OCI-LY1 (cell line): ENCODE results near the gene ABLIM1.

ENCODE experiments used
- CTCF ChIP-seq: fragments of 200-600 bp; sonication (generic), shearing (Covaris generic); IDR thresholded peaks from 2 replicates; pipeline ENCODE4 v1.5.1; 2017; ENCODE audit warnings: mild to moderate bottlenecking, antibody characterized with exemption, low read length, moderate library complexity, mixed read lengths
- EZH2 ChIP-seq: fragments of 200-600 bp; sonication (generic), shearing (Covaris generic); IDR thresholded peaks from 2 replicates; pipeline ENCODE4 v1.8.0; 2017; ENCODE audit warnings: borderline replicate concordance, mixed run types, mild to moderate bottlenecking, antibody characterized with exemption, low read length, moderate library complexity, mixed read lengths

DNA sequence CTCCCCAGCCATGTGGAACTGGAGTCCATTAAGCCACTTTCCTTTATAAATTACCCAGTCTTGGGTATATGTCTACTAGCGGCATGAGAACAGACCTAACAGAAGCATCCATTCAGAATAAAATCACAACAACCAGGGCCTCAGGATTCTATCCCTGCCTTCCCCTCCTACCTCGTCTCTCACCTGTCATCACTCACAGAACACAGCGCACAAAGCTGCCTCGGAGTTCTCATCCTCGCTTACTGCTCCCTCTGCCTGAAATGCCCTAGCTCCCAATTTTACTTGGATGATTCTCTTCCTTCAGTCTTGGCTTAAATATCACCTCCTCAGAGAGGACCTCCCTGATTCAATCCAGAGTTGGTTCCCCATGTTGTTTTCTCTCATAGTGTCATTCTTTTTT lies 183.1 kb downstream of the ABLIM1 start:
- TF ChIP-seq CTCF (no peak), EZH2 (no peak)
